Measurements from ENCODE around the gene KIAA0319L.

GRCh38 chr1:35539073-35539823 is 18.0 kb downstream of the KIAA0319L start:
- no peak for TF ChIP-seq POLR2A (IDR thresholded peaks at IDR 0.05)
- TF ChIP-seq CTCF (IDR thresholded peaks at IDR 0.05) = no peak
- TF ChIP-seq EP300 (IDR thresholded peaks at IDR 0.05) = no peak
